ENCODE data around the gene MRTO4. TPM values are rescaled to one million over a fixed set of nuclear protein-coding genes. Genes with fewer than 3 reads are reported as not detected.

MRTO4 gene
- total RNA-seq, 4 donors from 2014 or later, result 10.0 to 26.2 (median 16.9) TPM

DNA sequence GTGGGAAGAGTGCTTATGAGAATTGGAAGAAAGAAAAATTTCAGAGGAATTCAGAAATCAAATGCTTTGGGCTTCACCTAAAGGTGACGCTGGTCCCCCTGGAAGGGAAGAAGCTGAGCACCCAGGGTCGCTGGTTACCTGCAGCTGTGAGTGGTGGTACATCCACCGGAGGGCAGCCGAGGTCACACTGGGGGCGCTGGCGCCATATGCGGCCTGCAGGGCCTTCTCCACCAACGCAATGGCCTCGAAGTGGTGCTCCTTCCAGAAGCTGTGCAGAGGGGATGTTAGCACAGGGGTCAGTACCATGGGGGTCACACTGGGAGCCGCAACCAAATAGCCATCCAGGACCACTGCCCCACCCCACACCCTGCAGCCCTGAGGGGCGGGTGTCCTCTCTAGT, 54.3 kb downstream of the MRTO4 start:
- 96% methylated on average over 10 of the region's 11 CpGs for WGBS
- no peak for TF ChIP-seq EP300 (IDR thresholded peaks at IDR 0.05)
- no peak for TF ChIP-seq POLR2A (IDR thresholded peaks at IDR 0.05; ENCODE audit: low read depth)
- TF ChIP-seq POLR2AphosphoS5 (IDR thresholded peaks at IDR 0.05), result no peak
- TF ChIP-seq, protein P1, sequence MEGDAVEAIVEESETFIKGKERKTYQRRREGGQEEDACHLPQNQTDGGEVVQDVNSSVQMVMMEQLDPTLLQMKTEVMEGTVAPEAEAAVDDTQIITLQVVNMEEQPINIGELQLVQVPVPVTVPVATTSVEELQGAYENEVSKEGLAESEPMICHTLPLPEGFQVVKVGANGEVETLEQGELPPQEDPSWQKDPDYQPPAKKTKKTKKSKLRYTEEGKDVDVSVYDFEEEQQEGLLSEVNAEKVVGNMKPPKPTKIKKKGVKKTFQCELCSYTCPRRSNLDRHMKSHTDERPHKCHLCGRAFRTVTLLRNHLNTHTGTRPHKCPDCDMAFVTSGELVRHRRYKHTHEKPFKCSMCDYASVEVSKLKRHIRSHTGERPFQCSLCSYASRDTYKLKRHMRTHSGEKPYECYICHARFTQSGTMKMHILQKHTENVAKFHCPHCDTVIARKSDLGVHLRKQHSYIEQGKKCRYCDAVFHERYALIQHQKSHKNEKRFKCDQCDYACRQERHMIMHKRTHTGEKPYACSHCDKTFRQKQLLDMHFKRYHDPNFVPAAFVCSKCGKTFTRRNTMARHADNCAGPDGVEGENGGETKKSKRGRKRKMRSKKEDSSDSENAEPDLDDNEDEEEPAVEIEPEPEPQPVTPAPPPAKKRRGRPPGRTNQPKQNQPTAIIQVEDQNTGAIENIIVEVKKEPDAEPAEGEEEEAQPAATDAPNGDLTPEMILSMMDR (IDR thresholded peaks at IDR 0.05), result no peak

DNA sequence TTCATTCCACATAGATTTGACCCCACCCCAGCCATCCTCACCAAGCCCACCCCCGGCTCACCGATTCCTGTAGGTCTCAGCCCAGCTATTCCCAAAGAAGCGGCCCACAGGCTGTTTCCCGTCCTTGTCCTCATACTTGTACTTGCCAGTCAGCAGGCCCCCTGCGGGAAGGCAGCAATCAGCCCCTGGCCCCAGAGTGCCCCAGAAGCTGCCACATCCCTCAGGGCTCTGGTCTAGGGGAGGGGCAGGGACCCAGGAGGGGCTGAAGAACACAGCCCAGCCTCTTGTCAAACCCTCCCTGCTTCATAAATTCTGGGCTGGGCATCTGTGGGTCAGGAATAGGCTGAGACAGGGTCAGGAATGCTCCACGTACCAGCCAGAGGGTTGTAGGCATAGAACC, 55.3 kb downstream of the MRTO4 start:
- no peak overlapping the region for H3K4me3 ChIP-seq
- WGBS, result 70% methylated on average over 2 of the region's 6 CpGs
- TF ChIP-seq POLR2A (IDR thresholded peaks at IDR 0.05; ENCODE audit: low read depth) (no peak), POLR2AphosphoS5 (IDR thresholded peaks at IDR 0.05) (no peak), EP300 (IDR thresholded peaks at IDR 0.05) (no peak)
- TF ChIP-seq, protein P1 (IDR thresholded peaks at IDR 0.05), result no peak
- H3K27me3 ChIP-seq, result no peaks in the 10 kb centered on the region
- H3K9me3 ChIP-seq, result no peaks in the 10 kb centered on the region
- H3K27ac ChIP-seq (replicated peaks in 1 of 4), result no peak overlapping the region
- intact Hi-C loops (cut with DNase I), result loop anchor here (10.0 kb wide), 1 partner anchor 52 kb away; the partner anchor contains the start of genes EMC1 and MRTO4
- H3K4me1 ChIP-seq, result peaks cover 9 to 25% (median 19%) of the 10 kb centered on the region in 4 donors
- no peak for DNase-seq (ENCODE audit: extremely low spot score)
- peaks cover 22 to 65% (median 61%) of the 10 kb centered on the region in 4 donors for H3K36me3 ChIP-seq

More for the DNA sequence above, 54.3 kb downstream of the MRTO4 start:
- Histone ChIP-seq H3K27ac (replicated peaks in 1 of 4) (no peak overlapping the region), H3K4me3 (no peak overlapping the region), H3K36me3 (peaks cover 22 to 75% (median 61%) of the 10 kb centered on the region in 4 donors), H3K4me1 (peaks cover 3 to 15% (median 11%) of the 10 kb centered on the region in 4 donors), H3K9me3 (no peaks in the 10 kb centered on the region), H3K27me3 (no peaks in the 10 kb centered on the region)
- no peak for DNase-seq (ENCODE audit: extremely low spot score)
- intact Hi-C loops (cut with DNase I), result loop anchor here (10.0 kb wide), 1 partner anchor 51 kb away; the partner anchor contains the start of genes EMC1 and MRTO4

GRCh38 chr1:19307794-19308508, 56.3 kb downstream of the MRTO4 start:
- Histone ChIP-seq H3K9me3 (no peaks in the 10 kb centered on the region), H3K4me3 (no peak overlapping the region), H3K27ac (replicated peaks in 1 of 4) (no peak overlapping the region), H3K4me1 (peaks cover 11 to 31% (median 23%) of the 10 kb centered on the region in 4 donors), H3K27me3 (no peaks in the 10 kb centered on the region), H3K36me3 (peaks cover 21 to 58% (median 56%) of the 10 kb centered on the region in 4 donors)
- TF ChIP-seq POLR2A (IDR thresholded peaks at IDR 0.05; ENCODE audit: low read depth) (no peak), POLR2AphosphoS5 (IDR thresholded peaks at IDR 0.05) (no peak), EP300 (IDR thresholded peaks at IDR 0.05) (no peak)
- TF ChIP-seq, protein P1 (IDR thresholded peaks at IDR 0.05), result no peak
- DNase-seq (ENCODE audit: extremely low spot score), result no peak
- WGBS, result 82% methylated on average over 3 of the region's 10 CpGs
- intact Hi-C loops (cut with DNase I), result loop anchor here (10.0 kb wide), 1 partner anchor 53 kb away; the partner anchor contains the start of genes EMC1 and MRTO4

GRCh38 chr1:19308509-19308907, 56.9 kb downstream of the MRTO4 start:
- no peaks in the 10 kb centered on the region for H3K27me3 ChIP-seq
- peaks cover 17 to 37% (median 29%) of the 10 kb centered on the region in 4 donors for H3K4me1 ChIP-seq
- TF ChIP-seq POLR2AphosphoS5 (IDR thresholded peaks at IDR 0.05) (no peak), EP300 (IDR thresholded peaks at IDR 0.05) (no peak), POLR2A (IDR thresholded peaks at IDR 0.05; ENCODE audit: low read depth) (no peak)
- TF ChIP-seq, protein P1 (IDR thresholded peaks at IDR 0.05), result no peak
- H3K9me3 ChIP-seq, result no peaks in the 10 kb centered on the region
- intact Hi-C loops (cut with DNase I), result loop anchor here (10.0 kb wide), 1 partner anchor 54 kb away; the partner anchor contains the start of genes EMC1 and MRTO4
- no peak for DNase-seq (ENCODE audit: extremely low spot score)
- H3K4me3 ChIP-seq, result no peak overlapping the region
- H3K36me3 ChIP-seq, result peaks cover 16 to 53% (median 51%) of the 10 kb centered on the region in 4 donors
- no peak overlapping the region for H3K27ac ChIP-seq (replicated peaks in 1 of 4)
- WGBS, result 93% methylated on average over 3 of the region's 3 CpGs
